ENCODE measurements around the gene MRRF. TPM values are rescaled to one million over a fixed set of nuclear protein-coding genes. Genes with fewer than 3 reads are reported as not detected.

Gene MRRF
- total RNA-seq, 1 donor from 2014 or later: 41.2 TPM

DNA sequence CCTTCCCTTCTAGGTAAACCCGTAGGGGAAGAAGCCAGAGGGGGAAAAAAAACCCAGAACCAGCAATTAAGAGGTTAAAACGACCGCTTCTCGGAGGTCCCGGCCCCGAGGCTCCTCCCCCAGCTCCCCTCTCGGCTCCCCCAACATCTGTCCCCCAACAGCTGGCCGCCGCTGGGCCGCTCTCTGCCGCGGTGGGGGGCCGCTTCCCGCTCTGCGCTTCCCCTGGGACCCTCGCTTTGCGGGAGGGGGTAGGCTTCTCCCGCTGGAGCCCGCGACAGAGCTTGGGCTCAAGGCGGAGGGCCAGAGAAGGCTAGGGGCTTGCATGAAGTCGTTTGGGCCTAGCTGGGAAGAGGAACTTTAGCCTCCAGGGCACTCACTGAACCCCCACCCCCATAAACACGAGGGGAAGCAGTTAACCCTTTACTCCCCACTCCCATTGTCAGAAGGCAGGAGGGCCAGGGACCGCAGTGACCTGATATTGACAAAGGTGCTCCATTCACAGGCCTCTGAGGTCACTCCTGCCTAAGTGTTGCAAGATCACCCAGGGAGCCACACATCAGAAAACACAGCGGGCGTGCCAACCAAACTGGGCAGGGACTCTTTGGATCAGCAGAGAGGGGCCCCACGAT is 43.4 kb upstream of the MRRF start:
- no peak for TF ChIP-seq CTCF (conservative IDR thresholded peaks at IDR 0.05)
- H3K27me3 Mint-ChIP-seq: peaks cover 97% of the 10 kb centered on the region
- no peaks in the 10 kb centered on the region for H3K9me3 Mint-ChIP-seq
- H3K27ac Mint-ChIP-seq: no peak overlapping the region
- H3K36me3 Mint-ChIP-seq: peaks cover 11% of the 10 kb centered on the region
- peaks cover 45% of the 10 kb centered on the region for H3K4me1 Mint-ChIP-seq (ENCODE audit: unreplicated experiment)
- DNase-seq (ENCODE audit: extremely low spot score, unreplicated experiment): no peak
- peak overlapping the region; percentile 72 for H3K4me3 Mint-ChIP-seq

DNA sequence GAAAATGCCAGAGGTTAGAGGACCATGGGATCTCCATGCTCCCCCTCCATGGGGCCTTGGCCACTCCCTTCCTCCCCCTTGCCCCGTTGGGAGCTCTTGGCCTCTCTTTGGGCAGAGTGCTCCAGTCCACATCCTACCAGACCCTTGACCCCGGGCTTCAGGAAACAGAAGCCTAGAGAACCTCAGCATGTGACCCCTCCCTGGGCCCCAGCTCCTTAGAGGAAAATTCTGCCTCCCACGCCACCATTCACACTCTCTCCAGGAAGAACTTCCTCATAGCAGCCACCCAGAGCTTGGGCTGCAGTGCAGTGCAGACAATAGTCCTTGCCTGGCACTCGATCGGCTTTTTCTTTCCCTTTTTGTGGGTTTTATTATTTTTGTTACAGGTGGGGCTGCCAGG is 41.9 kb upstream of the MRRF start:
- Mint-ChIP-seq H3K9me3 (no peaks in the 10 kb centered on the region), H3K36me3 (peaks cover 11% of the 10 kb centered on the region), H3K4me3 (no peak overlapping the region), H3K27ac (no peak overlapping the region), H3K27me3 (peaks cover 98% of the 10 kb centered on the region), H3K4me1 (ENCODE audit: unreplicated experiment) (peaks cover 53% of the 10 kb centered on the region)
- DNase-seq (ENCODE audit: extremely low spot score, unreplicated experiment): no peak
- no peak for TF ChIP-seq CTCF (conservative IDR thresholded peaks at IDR 0.05)

DNA sequence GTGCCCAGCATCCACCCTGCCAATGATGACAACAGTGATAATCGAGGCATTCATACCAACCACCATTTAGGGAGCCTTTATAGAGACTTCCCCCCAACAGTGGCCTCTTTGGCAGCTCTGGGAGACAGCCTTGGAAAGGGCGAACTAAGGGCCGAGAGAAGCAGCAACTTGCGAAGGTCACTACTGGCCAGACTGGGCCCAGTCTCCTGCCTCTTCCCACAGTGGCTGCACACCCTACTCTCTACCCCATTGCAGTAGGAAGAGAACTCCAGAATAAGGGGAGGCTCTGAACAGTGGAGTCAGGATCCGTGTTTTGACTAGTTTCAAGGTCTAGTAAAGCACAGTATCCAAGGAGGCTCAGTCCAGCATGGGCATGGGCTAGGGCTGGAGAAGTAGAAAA is 41.2 kb upstream of the MRRF start:
- Mint-ChIP-seq H3K9me3 (no peaks in the 10 kb centered on the region), H3K27ac (no peak overlapping the region), H3K4me3 (no peak overlapping the region), H3K27me3 (peaks cover 96% of the 10 kb centered on the region), H3K36me3 (peaks cover 11% of the 10 kb centered on the region), H3K4me1 (ENCODE audit: unreplicated experiment) (peaks cover 46% of the 10 kb centered on the region)
- DNase-seq (ENCODE audit: extremely low spot score, unreplicated experiment): no peak
- TF ChIP-seq CTCF (conservative IDR thresholded peaks at IDR 0.05): no peak

GRCh38 chr9:122225312-122226141 is 39.2 kb upstream of the MRRF start:
- Mint-ChIP-seq H3K4me1 (ENCODE audit: unreplicated experiment) (peaks cover 29% of the 10 kb centered on the region), H3K36me3 (peaks cover 11% of the 10 kb centered on the region), H3K4me3 (no peak overlapping the region), H3K9me3 (no peaks in the 10 kb centered on the region), H3K27ac (no peak overlapping the region), H3K27me3 (peaks cover 76% of the 10 kb centered on the region)
- DNase-seq (ENCODE audit: extremely low spot score, unreplicated experiment): no peak
- TF ChIP-seq CTCF (conservative IDR thresholded peaks at IDR 0.05): no peak

DNA sequence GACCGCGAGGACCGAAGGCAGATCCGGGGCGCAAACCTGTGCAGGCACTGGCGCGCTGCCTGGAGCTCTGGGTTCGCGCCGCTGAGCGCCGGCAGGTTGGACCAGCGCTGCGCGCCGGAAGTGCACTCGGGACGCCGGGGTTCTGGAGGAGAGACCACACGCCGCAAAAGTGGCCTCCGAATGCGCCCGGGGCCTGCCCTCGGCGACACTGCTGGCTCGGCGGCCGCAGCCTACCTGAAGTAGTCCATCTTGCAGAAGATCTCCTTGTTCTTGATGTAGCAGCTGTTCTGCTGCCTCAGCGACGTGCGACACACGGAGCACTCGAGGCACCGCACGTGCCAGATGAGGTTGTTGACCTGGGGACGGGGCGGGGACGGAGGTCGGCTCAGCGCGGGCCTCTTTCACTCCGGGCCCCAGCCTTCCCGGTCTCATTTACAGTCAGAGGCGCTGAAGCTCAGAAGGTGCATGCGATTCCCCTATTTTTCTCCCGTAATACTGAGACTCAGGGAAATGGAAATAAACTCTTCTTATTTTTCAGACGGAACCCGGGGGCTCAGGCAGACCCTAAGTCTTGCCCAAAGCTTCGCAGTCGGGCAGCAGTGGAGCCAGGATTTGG is 38.4 kb upstream of the MRRF start:
- TF ChIP-seq CTCF (conservative IDR thresholded peaks at IDR 0.05): no peak
- DNase-seq (ENCODE audit: extremely low spot score, unreplicated experiment): no peak
- H3K27me3 Mint-ChIP-seq: peaks cover 69% of the 10 kb centered on the region
- H3K4me3 Mint-ChIP-seq: peak overlapping the region; percentile 83
- no peak overlapping the region for H3K27ac Mint-ChIP-seq
- H3K36me3 Mint-ChIP-seq: peaks cover 11% of the 10 kb centered on the region
- H3K4me1 Mint-ChIP-seq (ENCODE audit: unreplicated experiment): peaks cover 28% of the 10 kb centered on the region
- H3K9me3 Mint-ChIP-seq: no peaks in the 10 kb centered on the region

Measured in type B pancreatic cell (in vitro differentiated cells).